Endometrial microvascular endothelial cells (primary cell): ENCODE data around the gene COL4A2. TPM values are rescaled to one million over a fixed set of nuclear protein-coding genes. Genes with fewer than 3 reads are reported as not detected.

Experiments
- in situ Hi-C: cut with HindIII; loops from 2 replicates; pipeline ENCODE4 v1.10.0; 2017; ENCODE audit warnings: low sequenced_read_pairs, low pct_unique_long_range_greater_than_20kb; ENCODE audit errors: inconsistent ontology term
- total RNA-seq: library from RNA; depleted of rRNA; stranded (reverse); fragments of >200 nt; gene quantifications from one replicate; pipeline ENCODE4 v1.2.3, GENCODE V29; 2015; ENCODE audit errors: inconsistent ontology term

The COL4A2 gene
- total RNA-seq, 1 donor from 2014 or later, result 444 TPM

DNA sequence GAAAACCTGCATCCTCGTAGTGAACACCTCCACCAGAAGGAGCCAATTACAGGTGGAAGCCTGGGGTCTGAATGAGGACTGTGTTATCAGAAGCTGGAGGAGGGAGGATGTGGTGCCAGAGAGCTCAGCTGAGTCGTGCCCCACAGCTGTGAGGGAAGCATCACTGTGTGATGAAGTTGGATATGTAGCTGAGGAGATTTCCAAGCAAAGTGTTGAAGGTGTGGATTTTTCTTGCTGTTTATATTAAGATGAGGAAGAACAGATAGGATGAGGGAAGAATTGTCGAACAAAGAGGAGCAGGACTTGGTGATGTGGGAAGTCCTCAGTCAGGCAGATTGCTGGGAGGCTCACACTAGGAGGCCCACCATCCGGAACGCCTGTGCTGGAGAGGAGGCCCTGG lies 250.0 kb downstream of the COL4A2 start:
- in situ Hi-C loops, result no loop called here

DNA sequence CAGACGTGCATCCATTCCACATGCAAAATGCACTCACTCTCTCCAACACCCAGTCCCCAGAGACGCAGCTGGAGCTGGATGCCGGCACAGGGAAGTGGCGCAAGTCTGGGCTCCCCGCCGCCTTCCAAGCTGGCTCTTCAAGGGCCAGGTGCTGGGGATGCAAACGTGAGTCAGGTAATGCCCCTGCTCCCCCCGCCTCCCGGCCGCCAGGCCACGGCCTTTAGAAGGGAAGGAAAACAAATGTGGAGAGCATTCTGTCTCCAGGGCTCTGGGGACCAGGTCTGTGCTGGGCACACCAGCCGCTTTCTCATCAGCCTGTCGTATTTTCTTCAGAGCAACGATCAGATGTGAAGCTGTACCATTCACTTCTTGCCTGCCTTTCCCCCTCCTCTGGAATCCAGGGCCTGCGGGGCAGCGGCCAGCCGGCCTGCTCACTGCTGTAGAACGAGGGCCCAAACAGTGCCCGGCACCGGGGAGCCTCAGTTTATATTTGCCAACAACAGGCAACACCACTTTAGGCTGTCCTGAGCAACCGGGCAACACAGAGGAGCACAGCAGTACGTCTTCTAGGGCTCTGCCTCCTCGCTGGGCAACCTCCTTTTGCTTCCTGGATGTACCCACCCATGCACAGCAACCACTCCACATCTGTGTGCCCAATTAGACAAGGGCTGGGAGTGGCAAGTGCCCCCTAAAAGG lies 250.7 kb downstream of the COL4A2 start:
- in situ Hi-C loops, result no loop called here

DNA sequence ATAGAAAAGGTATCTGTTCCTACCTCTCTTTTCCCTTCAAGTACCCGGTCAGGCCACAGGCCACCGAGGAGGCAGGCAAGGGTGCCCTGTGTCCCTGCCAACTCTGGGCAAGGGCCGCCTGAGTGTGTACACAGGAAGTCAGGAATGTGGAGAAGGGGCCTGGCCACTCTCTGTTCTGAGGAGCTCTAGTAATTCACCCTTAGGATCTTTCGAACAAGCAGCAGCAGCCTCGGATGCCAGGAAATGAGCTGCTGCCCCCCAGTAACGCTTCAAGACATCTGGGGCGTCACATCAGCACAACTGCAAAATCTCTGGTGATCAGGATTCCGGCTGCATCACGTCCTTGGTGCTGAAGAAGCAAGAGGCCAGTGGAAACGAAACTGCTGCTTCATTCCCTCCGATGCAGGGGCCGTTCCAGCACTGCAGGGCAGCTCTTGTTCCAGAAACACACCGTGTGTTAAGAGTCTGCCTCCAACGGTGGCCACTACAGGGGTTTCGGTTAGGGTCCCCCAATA lies 252.4 kb downstream of the COL4A2 start:
- in situ Hi-C loops, result no loop called here

DNA sequence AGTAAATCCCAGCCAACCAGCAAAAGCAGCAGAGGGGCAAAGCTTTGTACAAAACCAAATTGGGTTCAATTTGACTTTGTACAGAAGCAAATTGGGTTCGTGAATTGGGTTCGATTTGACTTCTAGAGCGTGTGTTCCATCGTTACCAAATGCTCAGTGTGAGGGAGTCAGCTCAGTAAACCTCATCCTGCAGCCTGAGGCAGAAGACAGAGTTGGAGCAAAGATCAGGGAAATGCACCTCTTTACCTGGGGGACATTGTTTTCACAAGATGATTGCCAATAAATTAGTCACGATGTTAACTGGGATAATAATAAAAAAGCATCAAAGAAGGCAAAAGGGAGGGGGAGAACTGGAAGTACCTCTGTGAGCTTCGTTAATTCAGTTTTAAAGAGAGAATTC lies 252.9 kb downstream of the COL4A2 start:
- in situ Hi-C loops, result no loop called here

DNA sequence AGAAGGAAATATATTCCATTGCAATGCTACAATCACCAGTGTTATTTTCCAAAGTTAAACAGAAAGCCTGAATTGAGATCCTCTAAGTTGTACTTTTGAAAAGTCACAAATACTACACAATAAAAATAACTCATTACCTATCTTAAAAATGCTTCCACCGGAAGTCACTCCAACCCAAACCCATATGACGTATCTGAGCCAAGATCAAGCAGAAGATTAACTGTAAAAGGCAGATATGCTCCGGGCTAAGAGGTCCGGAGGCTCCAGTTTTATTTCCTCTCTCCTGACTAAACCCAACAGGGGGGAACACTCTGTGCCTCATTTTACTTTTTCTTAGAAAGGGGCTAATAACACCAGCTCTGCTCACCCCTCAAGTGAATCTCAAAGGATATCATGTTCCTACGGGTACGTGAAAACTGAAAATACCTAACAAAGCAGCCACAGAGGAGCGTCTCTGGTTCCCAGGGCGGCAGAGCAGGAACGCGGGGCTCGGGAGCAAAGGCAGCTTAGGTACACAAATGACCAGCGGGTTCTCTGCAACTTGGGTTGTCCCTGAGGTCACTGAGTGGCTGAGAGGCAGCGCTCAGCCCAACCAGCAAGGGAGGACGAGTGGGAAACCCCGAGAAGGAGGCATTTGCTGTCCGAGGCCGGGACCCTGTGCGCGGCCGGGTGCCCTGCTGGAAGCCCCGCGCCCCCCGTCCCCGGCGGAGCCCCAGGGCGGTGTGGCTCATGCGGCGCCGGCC lies 253.7 kb downstream of the COL4A2 start:
- in situ Hi-C loops, result no loop called here

DNA sequence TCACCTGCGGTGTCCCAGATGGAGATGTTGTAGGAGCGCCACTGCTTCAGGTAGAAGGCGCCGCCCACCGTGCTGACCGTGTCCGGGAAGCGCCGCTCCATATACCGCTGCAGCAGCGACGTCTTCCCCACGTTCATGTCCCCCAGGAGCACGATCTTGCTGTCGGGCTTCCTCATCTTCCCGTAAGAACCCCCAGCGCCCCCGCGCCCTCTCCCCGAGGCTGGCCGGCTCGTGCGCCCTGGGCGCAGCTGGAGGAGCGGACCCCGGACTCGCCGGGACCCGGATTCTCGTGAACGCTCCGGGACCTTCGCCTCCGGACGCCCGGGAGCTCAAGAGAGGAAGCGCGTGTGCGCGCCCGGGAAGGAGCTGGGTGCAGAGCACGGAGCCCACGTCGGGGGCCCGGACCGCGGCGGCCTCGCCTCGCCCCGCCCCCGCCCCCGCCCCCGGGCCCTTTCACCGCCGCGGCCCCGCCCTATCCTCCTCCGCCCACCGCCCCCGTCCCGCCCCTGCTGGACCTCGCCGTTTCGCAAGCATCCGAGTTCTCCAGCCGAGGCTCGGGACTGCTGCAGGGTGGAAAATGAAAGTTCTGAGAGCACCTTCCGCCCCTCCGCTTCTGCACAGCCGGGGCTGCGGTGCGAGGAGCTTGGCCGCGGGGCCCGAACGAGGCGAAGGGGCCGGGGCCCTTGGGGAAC lies 254.4 kb downstream of the COL4A2 start, which contains the start of gene RAB20:
RAB20 (minus strand) TSS at position 379 of the 692 bp plus-strand sequence; CDS start at position 176, 203 bp downstream.
- in situ Hi-C loops, result no loop called here

DNA sequence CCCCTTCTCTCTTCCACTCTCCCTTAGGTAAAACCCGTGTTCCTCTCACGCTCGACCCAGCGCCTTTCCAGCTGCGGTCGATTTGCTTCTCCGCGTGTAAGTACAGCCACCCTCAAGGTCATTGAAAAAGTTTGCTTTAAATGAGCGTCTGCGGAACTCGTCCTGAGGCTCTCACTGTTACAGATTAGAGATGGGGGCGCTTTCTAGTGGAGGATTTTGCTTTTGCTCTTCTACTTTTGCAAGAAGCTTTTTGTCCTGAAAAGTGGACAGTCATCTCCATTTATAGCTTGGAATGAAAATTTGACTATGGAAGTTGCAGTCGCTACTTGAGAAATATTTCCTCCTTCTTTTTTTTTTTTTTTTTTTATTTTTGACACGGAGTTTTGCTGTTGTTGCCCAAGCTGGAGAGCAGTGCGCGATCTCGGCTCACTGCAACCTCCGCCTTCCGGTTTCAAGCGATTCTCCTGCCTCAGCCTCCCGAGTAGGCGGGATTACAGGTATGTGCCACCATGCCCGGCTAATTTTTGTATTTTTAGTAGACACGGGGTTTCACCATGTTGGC lies 255.0 kb downstream of the COL4A2 start:
- in situ Hi-C loops, result no loop called here

Other genes with a start within 250 kb of the COL4A2 start
- 568 TPM for gene COL4A1, start 127 bp upstream of the COL4A2 start, total RNA-seq